IMR-90 (cell line): ENCODE results near the gene BIK. TPM values are rescaled to one million over a fixed set of nuclear protein-coding genes. Genes with fewer than 3 reads are reported as not detected.
A peak's percentile ranks its signal among the peaks of the same experiment; 100 is the strongest.

ENCODE experiments used
- ATAC-seq: fragments of 200-7000 bp; cut with Tn5 transposase; 2 replicates; pipeline ENCODE4 v1.9.1; 2020; ENCODE audit warnings: low read depth, mild to moderate bottlenecking, moderate library complexity
- BruUV-seq: library from RNA; stranded (reverse); fragments of 400-500 nt; replicated peaks from 2 replicates; lab custom pipeline; 2021; lab: Mats Ljungman, UMichigan
- CTCF ChIA-PET: fragments of 300-600 bp; formaldehyde crosslinking; extraction: SDS; loops from one replicate; lab custom pipeline; 2021; ENCODE audit warnings: antibody characterized with exemption; lab: Yijun Ruan, JAX
- POLR2A ChIA-PET: fragments of 300-600 bp; sonication (Branson Sonifier 250); formaldehyde crosslinking; loops from one replicate; lab custom pipeline; 2022; ENCODE audit warnings: antibody characterized with exemption; ENCODE audit not compliant: unreplicated experiment; lab: Charles Lee
- DNase-seq: peaks from one replicate; pipeline ENCODE4 v3.0.0; 2013
- H2AFZ ChIP-seq: replicated peaks from 2 replicates; pipeline ENCODE3; 2013; ENCODE audit warnings: low read length, mild to moderate bottlenecking; ENCODE audit not compliant: poor library complexity
- H2AK5ac ChIP-seq: 2 replicates; pipeline ENCODE4 v1.6.1; 2013; ENCODE audit warnings: low read depth, low read length, inconsistent platforms
- H2AK9ac ChIP-seq: replicated peaks from 2 replicates; pipeline ENCODE3; 2013; ENCODE audit warnings: mild to moderate bottlenecking, low read depth, low read length, moderate library complexity; ENCODE audit not compliant: poor library complexity
- H2BK120ac ChIP-seq: 2 replicates; pipeline ENCODE4 v1.6.1; 2013; ENCODE audit warnings: low read depth, low read length, inconsistent platforms
- H2BK15ac ChIP-seq: 3 replicates; pipeline ENCODE4 v1.6.1; 2013; ENCODE audit warnings: low read depth, low read length, inconsistent platforms
- H2BK20ac ChIP-seq: 2 replicates; pipeline ENCODE4 v1.6.1; 2013; ENCODE audit warnings: low read depth, mild to moderate bottlenecking, inconsistent platforms, low read length, moderate library complexity
- H2BK5ac ChIP-seq: 2 replicates; pipeline ENCODE4 v1.6.1; 2013; ENCODE audit warnings: mild to moderate bottlenecking, low read depth, low read length, inconsistent platforms; ENCODE audit not compliant: poor library complexity, severe bottlenecking
- H3K14ac ChIP-seq: replicated peaks from 2 replicates; pipeline ENCODE4 v1.6.1; 2013; ENCODE audit warnings: low read depth, low read length, inconsistent platforms
- H3K18ac ChIP-seq: 2 replicates; pipeline ENCODE4 v1.6.1; 2013; ENCODE audit warnings: low read depth, low read length, control low read depth
- H3K23ac ChIP-seq: 2 replicates; pipeline ENCODE4 v1.6.1; 2013; ENCODE audit warnings: low read depth, low read length, inconsistent platforms
- H3K27ac ChIP-seq: 2 replicates; pipeline ENCODE4 v1.5.1; 2013; ENCODE audit warnings: mild to moderate bottlenecking, control low read depth, low read length; ENCODE audit not compliant: insufficient read depth
- H3K27me3 ChIP-seq: 2 replicates; pipeline ENCODE4 v1.6.1; 2013; ENCODE audit warnings: low read length; ENCODE audit not compliant: control insufficient read depth, insufficient read depth
- H3K36me3 ChIP-seq: 2 replicates; pipeline ENCODE4 v1.6.1; 2013; ENCODE audit warnings: low read length, mixed read lengths; ENCODE audit not compliant: control insufficient read depth, insufficient read depth
- H3K4ac ChIP-seq: 2 replicates; pipeline ENCODE4 v1.6.1; 2013; ENCODE audit warnings: low read depth, low read length, inconsistent platforms
- H3K4me1 ChIP-seq: 2 replicates; pipeline ENCODE4 v1.6.1; 2013; ENCODE audit warnings: low read length, mixed read lengths; ENCODE audit not compliant: control insufficient read depth, insufficient read depth
- H3K4me2 ChIP-seq: 2 replicates; pipeline ENCODE4 v1.6.1; 2013; ENCODE audit warnings: low read depth, mild to moderate bottlenecking, control low read depth, low read length, moderate library complexity
- H3K4me3 ChIP-seq: 2 replicates; pipeline ENCODE4 v1.5.1; 2013; ENCODE audit warnings: low read depth, mild to moderate bottlenecking, control low read depth, low read length, moderate library complexity; ENCODE audit not compliant: insufficient read depth
- H3K56ac ChIP-seq: 2 replicates; pipeline ENCODE4 v1.6.1; 2013; ENCODE audit warnings: low read length, inconsistent platforms; ENCODE audit not compliant: insufficient read depth; ENCODE audit errors: extremely low read depth
- H3K79me1 ChIP-seq, 2 experiments: 2 replicates each; pipeline ENCODE4 v1.6.1; 2013; ENCODE audit warnings: low read length in 2 of 2, inconsistent platforms in 1 of 2, low read depth in 1 of 2
- H3K9ac ChIP-seq: 2 replicates; pipeline ENCODE4 v1.6.1; 2013; ENCODE audit warnings: low read depth, low read length, control low read depth
- H3K9me1 ChIP-seq: 2 replicates; pipeline ENCODE4 v1.6.1; 2013; ENCODE audit warnings: low read length, inconsistent platforms; ENCODE audit not compliant: insufficient read depth
- H3K9me3 ChIP-seq: 2 replicates; pipeline ENCODE4 v1.6.1; 2013; ENCODE audit warnings: low read length; ENCODE audit not compliant: control insufficient read depth, insufficient read depth
- H4K20me1 ChIP-seq: 2 replicates; pipeline ENCODE4 v1.6.1; 2013; ENCODE audit warnings: low read length, inconsistent platforms; ENCODE audit not compliant: insufficient read depth
- H4K5ac ChIP-seq: 2 replicates; pipeline ENCODE4 v1.6.1; 2013; ENCODE audit warnings: mild to moderate bottlenecking, low read depth, low read length, control low read depth
- H4K8ac ChIP-seq, 2 experiments: 2 replicates each; pipeline ENCODE4 v1.6.1; 2013; ENCODE audit warnings: low read depth in 2 of 2, low read length in 2 of 2, control low read depth in 1 of 2, inconsistent platforms in 1 of 2
- H4K91ac ChIP-seq: 2 replicates; pipeline ENCODE4 v1.6.1; 2013; ENCODE audit warnings: low read depth, low read length, inconsistent platforms; ENCODE audit not compliant: insufficient read depth
- BHLHE40 ChIP-seq: fragments of 150-350 bp; IDR thresholded peaks from 2 replicates; pipeline ENCODE4 v1.6.1; 2016; ENCODE audit warnings: mild to moderate bottlenecking, low read depth, low read length
- CEBPB ChIP-seq: IDR thresholded peaks from 2 replicates; pipeline ENCODE4 v1.6.1; 2012; ENCODE audit warnings: low read depth, low read length, improper control_type of control experiment
- CHD1 ChIP-seq: IDR thresholded peaks from 2 replicates; pipeline ENCODE4 v1.6.1; 2012; ENCODE audit warnings: low read depth, low read length, improper control_type of control experiment
- CTCF ChIP-seq: conservative IDR thresholded peaks from 2 replicates; pipeline ENCODE4 v1.5.1; 2012; ENCODE audit warnings: mild to moderate bottlenecking, low read depth, low read length, improper control_type of control experiment
- ELK1 ChIP-seq: fragments of 150-350 bp; IDR thresholded peaks from 2 replicates; pipeline ENCODE4 v1.6.1; 2016; ENCODE audit warnings: low read depth, mild to moderate bottlenecking, low read length, moderate library complexity, borderline replicate concordance
- FOS ChIP-seq: fragments of 150-350 bp; IDR thresholded peaks from 2 replicates; pipeline ENCODE4 v1.6.1; 2016; ENCODE audit warnings: low read depth, low read length
- MAFK ChIP-seq: IDR thresholded peaks from 2 replicates; pipeline ENCODE4 v1.6.1; 2012; ENCODE audit warnings: low read depth, low read length, improper control_type of control experiment
- MAZ ChIP-seq: IDR thresholded peaks from 2 replicates; pipeline ENCODE4 v1.6.1; 2012; ENCODE audit warnings: low read depth, mild to moderate bottlenecking, low read length, improper control_type of control experiment, moderate library complexity, borderline replicate concordance
- MXI1 ChIP-seq: IDR thresholded peaks from 2 replicates; pipeline ENCODE4 v1.6.1; 2012; ENCODE audit warnings: low read depth, mild to moderate bottlenecking, low read length, moderate library complexity, borderline replicate concordance
- NFE2L2 ChIP-seq: fragments of 150-350 bp; IDR thresholded peaks from 2 replicates; pipeline ENCODE4 v1.6.1; 2016; ENCODE audit warnings: low read depth, mild to moderate bottlenecking, low read length
- POLR2A ChIP-seq: IDR thresholded peaks from 2 replicates; pipeline ENCODE4 v1.6.1; 2012; ENCODE audit warnings: mild to moderate bottlenecking, low read depth, low read length
- RAD21 ChIP-seq: IDR thresholded peaks from 2 replicates; pipeline ENCODE4 v1.6.1; 2012; ENCODE audit warnings: low read length, improper control_type of control experiment
- RCOR1 ChIP-seq: IDR thresholded peaks from 2 replicates; pipeline ENCODE4 v1.6.1; 2012; ENCODE audit warnings: mild to moderate bottlenecking, low read length, improper control_type of control experiment; ENCODE audit not compliant: insufficient replicate concordance
- RFX5 ChIP-seq: IDR thresholded peaks from 2 replicates; pipeline ENCODE4 v1.8.0; 2012; ENCODE audit warnings: low read depth, mild to moderate bottlenecking, low read length, moderate library complexity
- SMC3 ChIP-seq: fragments of 150-350 bp; IDR thresholded peaks from 2 replicates; pipeline ENCODE4 v1.6.1; 2016; ENCODE audit warnings: low read depth, mild to moderate bottlenecking, antibody characterized with exemption, low read length, moderate library complexity
- USF2 ChIP-seq: fragments of 150-350 bp; IDR thresholded peaks from 2 replicates; pipeline ENCODE4 v1.6.1; 2017; ENCODE audit warnings: mild to moderate bottlenecking, antibody characterized with exemption, low read length, low read depth
- WGBS, 2 experiments: methylation state at CpG; one replicate each; pipeline versions ENCODE4 v1.1.5 to v1.1.7; 2013; ENCODE audit warnings: missing lambda C conversion rate in 2 of 2; ENCODE audit not compliant: insufficient read length in 1 of 2; ENCODE audit errors: extremely low coverage in 2 of 2; 5-methylcytosine and 5-hydroxymethylcytosine counted together
- dilution Hi-C: fragments of 300-500 bp; cut with HindIII; formaldehyde crosslinking; loops from one replicate; pipeline ENCODE4 v1.14.3; 2018; ENCODE audit warnings: low sequenced_read_pairs; ENCODE audit not compliant: unreplicated experiment
- in situ Hi-C: fragments of 300-500 bp; cut with MboI; formaldehyde crosslinking; loops from 3 replicates; pipeline ENCODE4 v1.14.3; 2019; ENCODE audit warnings: low sequenced_read_pairs, inconsistent platforms, mixed read lengths
- intact Hi-C: fragments of 100-400 bp; cut with micrococcal nuclease; formaldehyde crosslinking; loops from 2 replicates; pipeline ENCODE4 v1.10.0; 2022
- polyA plus RNA-seq, 3 experiments: library from polyadenylated mRNA; depleted of rRNA; stranded (reverse); fragments of >200 nt; gene quantifications; 2 replicates each; pipeline ENCODE4 v1.2.3, GENCODE V29; 2012; ENCODE audit warnings: low replicate concordance in 1 of 3
- total RNA-seq: library from RNA; depleted of rRNA; stranded (reverse); fragments of >200 nt; gene quantifications from 2 replicates; pipeline ENCODE4 v1.2.3, GENCODE V29; 2012

Gene BIK
- total and polyA plus RNA-seq, 2 of the 4 experiments (the other 2 are of a cell fraction): 0.18 TPM; not detected in 1

GRCh38 chr22:43152003-43152356 lies 41.4 kb downstream of the BIK start:
- Histone ChIP-seq H2BK5ac (peak overlapping the region; percentile 61), H3K23ac (peak overlapping the region; percentile 58; the same call in 1 of the 2 replicates), H3K4ac (peak overlapping the region; percentile 84), H4K20me1 (peaks cover 27% of the 10 kb centered on the region), H3K36me3 (peaks cover 2% of the 10 kb centered on the region; the same call in 1 of the 2 replicates), H3K18ac (no peak overlapping the region), H2BK20ac (no peak overlapping the region; the same call in 1 of the 2 replicates), H3K9me3 (no peaks in the 10 kb centered on the region), H2AK9ac (peak overlapping the region; percentile 91), H2AFZ (peak overlapping the region; percentile 96), H3K27me3 (no peaks in the 10 kb centered on the region), H4K8ac (peak overlapping the region; percentile 32 to 72), H2AK5ac (peak overlapping the region; percentile 71), H3K56ac (no peak overlapping the region), H3K9ac (peak overlapping the region; percentile 71), H3K4me2 (peak overlapping the region; percentile 98), H3K14ac (peak overlapping the region; percentile 89), H2BK120ac (peak overlapping the region; percentile 44; the same call in 1 of the 2 replicates), H3K9me1 (peaks cover 13% of the 10 kb centered on the region; the same call in 1 of the 2 replicates), H3K4me1 (peaks cover 11% of the 10 kb centered on the region), H2BK15ac (no peak overlapping the region), H4K91ac (peak overlapping the region; percentile 76), H4K5ac (peak overlapping the region; percentile 59; the same call in 1 of the 2 replicates), H3K4me3 (peak overlapping the region; percentile 76), H3K79me1 (peaks cover 7 to 55% of the 10 kb centered on the region in 2 experiments), H3K27ac (peak overlapping the region; percentile 82)
- dilution Hi-C loops (no loop called here), in situ Hi-C loops (no loop called here), intact Hi-C loops (no loop called here)
- ATAC-seq (peak; percentile 1; the same call in 1 of the 2 replicates), DNase-seq (no peak)
- 24% methylated on average over 10 of the region's 18 CpGs; no CpG with 5 or more reads in 1 of the 2 experiments for WGBS, 2 experiments
- BruUV-seq: no TSS peak
- ChIA-PET POLR2A (no interaction called here), CTCF (interaction anchor here (0.7 kb wide), 1 partner anchor 36 kb away, joined by 3 read pairs; no protein-coding TSS in a partner anchor)
- TF ChIP-seq USF2 (no peak), CHD1 (no peak), RFX5 (no peak), CTCF (no peak), SMC3 (no peak), RAD21 (no peak), POLR2A (no peak), MAFK (no peak), FOS (no peak), CEBPB (no peak), NFE2L2 (no peak), MXI1 (no peak), MAZ (no peak), BHLHE40 (no peak), ELK1 (no peak), RCOR1 (no peak)
